B cell (primary cell): Measurements from ENCODE around the gene GRM8. TPM values are rescaled to one million over a fixed set of nuclear protein-coding genes. Genes with fewer than 3 reads are reported as not detected.

ENCODE experiments used
- ATAC-seq: fragments of 200-7000 bp; cut with Tn5 transposase; one replicate; pipeline ENCODE4 v1.10.0; 2021; ENCODE audit warnings: low read depth, mild to moderate bottlenecking, moderate number of reproducible peaks, moderate library complexity
- CTCF ChIA-PET: fragments of 350-600 bp; sonication (Branson Sonifier 250); formaldehyde crosslinking; loops from one replicate; lab custom pipeline; 2021; ENCODE audit warnings: antibody characterized with exemption, inconsistent platforms; lab: Charles Lee
- POLR2A ChIA-PET: fragments of 350-600 bp; sonication (Branson Sonifier 250); formaldehyde crosslinking; loops from one replicate; lab custom pipeline; 2021; ENCODE audit warnings: antibody characterized with exemption; lab: Charles Lee
- DNase-seq: peaks from one replicate; pipeline ENCODE4 v3.0.0; 2013
- H2AFZ ChIP-seq: 2 replicates; pipeline ENCODE4 v1.6.1; 2012; ENCODE audit warnings: mild to moderate bottlenecking, low read depth, low read length; ENCODE audit not compliant: insufficient read depth, poor library complexity, severe bottlenecking
- H3K27ac ChIP-seq, 2 donors: 1 replicate in 1 of 2; 2 replicates in 1 of 2; pipeline ENCODE4 v1.5.1; 2012 to 2013; ENCODE audit warnings: low read length in 2 of 2, mild to moderate bottlenecking in 2 of 2, moderate library complexity in 1 of 2
- H3K27me3 ChIP-seq, 4 experiments: fragments of 200-600 bp in 1 of 4; sonication (generic) in 1 of 4; replicated peaks in 1 of 4; 1 replicate in 2 of 4; 2 replicates in 2 of 4; pipeline versions ENCODE4 v1.6.1 to v1.7.0; 2013 to 2016; ENCODE audit warnings: low read length in 3 of 4, mild to moderate bottlenecking in 2 of 4, mixed read lengths in 1 of 4, moderate library complexity in 1 of 4; ENCODE audit not compliant: insufficient read depth in 4 of 4, control insufficient read depth in 3 of 4; ENCODE audit errors: control extremely low read depth in 1 of 4
- H3K36me3 ChIP-seq, 2 experiments: replicated peaks in 1 of 2; 1 replicate in 1 of 2; 2 replicates in 1 of 2; pipeline versions ENCODE4 v1.6.1 to v1.7.1; 2013; ENCODE audit warnings: low read length in 1 of 2; ENCODE audit not compliant: insufficient read depth in 2 of 2, control insufficient read depth in 1 of 2; ENCODE audit errors: control extremely low read depth in 1 of 2, extremely low read depth in 1 of 2
- H3K4me1 ChIP-seq, 2 donors: fragments of 200-600 bp in 1 of 2; sonication (generic) in 1 of 2; 1 replicate in 1 of 2; 2 replicates in 1 of 2; pipeline versions ENCODE4 v1.5.1 to v1.6.1; 2013 to 2017; ENCODE audit warnings: low read length in 2 of 2; ENCODE audit not compliant: control insufficient read depth in 2 of 2, insufficient read depth in 2 of 2
- H3K4me2 ChIP-seq: replicated peaks from 2 replicates; pipeline ENCODE3; 2012; ENCODE audit warnings: mild to moderate bottlenecking, low read depth, low read length; ENCODE audit not compliant: poor library complexity, severe bottlenecking
- H3K4me3 ChIP-seq, 5 experiments: fragments of 200-600 bp in 1 of 5; sonication (generic) in 1 of 5; 1 replicate in 3 of 5; 2 replicates in 2 of 5; pipeline versions ENCODE4 v1.5.1 to v1.7.0; 2011 to 2016; ENCODE audit warnings: low read length in 4 of 5, mild to moderate bottlenecking in 4 of 5, low read depth in 2 of 5, control low read depth in 1 of 5, moderate library complexity in 1 of 5; ENCODE audit not compliant: insufficient read depth in 1 of 5; ENCODE audit errors: control extremely low read depth in 1 of 5, extremely low read depth in 1 of 5
- H3K79me2 ChIP-seq: fragments of 200-600 bp; sonication (generic); one replicate; pipeline ENCODE4 v1.6.0; 2016; ENCODE audit warnings: low read length; ENCODE audit not compliant: control insufficient read depth, insufficient read depth
- H3K9ac ChIP-seq: fragments of 200-600 bp; sonication (generic); 2 replicates; pipeline ENCODE4 v1.6.1; 2017; ENCODE audit warnings: mild to moderate bottlenecking, low read length, moderate library complexity
- H3K9me3 ChIP-seq, 3 donors: one replicate each; pipeline versions ENCODE4 v1.6.1 to v1.7.1; 2013; ENCODE audit warnings: low read length in 2 of 3; ENCODE audit not compliant: control insufficient read depth in 2 of 3, insufficient read depth in 1 of 3; ENCODE audit errors: control extremely low read depth in 1 of 3
- H4K20me1 ChIP-seq: 2 replicates; pipeline ENCODE4 v1.6.0; 2012; ENCODE audit warnings: mild to moderate bottlenecking, low read length; ENCODE audit not compliant: insufficient read depth, control insufficient read depth, poor library complexity, severe bottlenecking
- H3K27ac Mint-ChIP-seq: one replicate; pipeline ENCODE4 v1.8.0; 2021; ENCODE audit warnings: mixed read lengths
- H3K27me3 Mint-ChIP-seq: one replicate; pipeline ENCODE4 v1.8.0; 2021; ENCODE audit warnings: mixed read lengths
- H3K4me1 Mint-ChIP-seq: one replicate; pipeline ENCODE4 v1.8.0; 2021; ENCODE audit warnings: mixed read lengths
- H3K4me3 Mint-ChIP-seq: one replicate; pipeline ENCODE4 v1.8.0; 2021; ENCODE audit warnings: mixed read lengths
- H3K9me3 Mint-ChIP-seq: one replicate; pipeline ENCODE4 v1.8.0; 2022; ENCODE audit warnings: mixed read lengths; ENCODE audit not compliant: insufficient read depth
- CTCF ChIP-seq: fragments of 200-600 bp; IDR thresholded peaks from one replicate; pipeline ENCODE4 v1.8.0; 2022; ENCODE audit warnings: antibody characterized with exemption, mild to moderate bottlenecking
- EZH2 ChIP-seq: IDR thresholded peaks from 2 replicates; pipeline ENCODE4 v1.6.1; 2012; ENCODE audit warnings: borderline replicate concordance, low read depth, mild to moderate bottlenecking, moderate library complexity, low read length; ENCODE audit not compliant: insufficient read depth, poor library complexity, severe bottlenecking
- WGBS: methylation state at CpG from one replicate; pipeline ENCODE4 v1.1.5; 2013; ENCODE audit warnings: missing lambda C conversion rate; ENCODE audit not compliant: insufficient coverage; 5-methylcytosine and 5-hydroxymethylcytosine counted together
- intact Hi-C: fragments of 100-400 bp; cut with micrococcal nuclease; formaldehyde crosslinking; loops from one replicate; pipeline ENCODE4 v1.10.0; 2022
- polyA plus RNA-seq: library from polyadenylated mRNA; depleted of rRNA; stranded (reverse); fragments of >200 nt; gene quantifications from 2 replicates; pipeline ENCODE4 v1.2.3, GENCODE V29; 2012
- total RNA-seq, 2 donors: library from RNA; stranded (reverse); fragments of 120-200 nt in 1 of 2; gene quantifications; 1 replicate in 1 of 2; 2 replicates in 1 of 2; pipeline versions ENCODE4 v1.2.3 to v1.2.4, GENCODE V29; 2013 to 2022

Gene GRM8
- total and polyA plus RNA-seq, 2 donors (not counting 1 experiment from before 2014, with no cell fraction given): not detected

- Mint-ChIP-seq H3K27me3 (no peaks in the 10 kb centered on the region), H3K4me1 (peaks cover 2% of the 10 kb centered on the region), H3K9me3 (no peaks in the 10 kb centered on the region), H3K27ac (no peak overlapping the region), H3K4me3 (no peak overlapping the region)
- CTCF ChIA-PET: no interaction called here
- H3K9ac ChIP-seq: no peak overlapping the region
- no peaks in the 10 kb centered on the region for H3K36me3 ChIP-seq
- no peak for TF ChIP-seq EZH2
- no peak for TF ChIP-seq CTCF
- no peaks in the 10 kb centered on the region for H3K27me3 ChIP-seq
- H3K9me3 ChIP-seq: no peaks in the 10 kb centered on the region
- no peak overlapping the region for H3K27ac ChIP-seq
- POLR2A ChIA-PET: no interaction called here
- intact Hi-C loops: no loop called here
- H3K4me1 ChIP-seq: no peaks in the 10 kb centered on the region
- DNase-seq: no peak
- no peak for ATAC-seq
- WGBS: 40% methylated on average over 2 of the region's 13 CpGs
- no peak overlapping the region for H3K4me3 ChIP-seq
- no peaks in the 10 kb centered on the region for H3K79me2 ChIP-seq
- no peak overlapping the region for H3K4me2 ChIP-seq
- no peaks in the 10 kb centered on the region for H4K20me1 ChIP-seq
- no peak overlapping the region for H2AFZ ChIP-seq
Observed at GRCh38 chr7:126760914-126761577, 491.7 kb downstream of the GRM8 start.

DNA sequence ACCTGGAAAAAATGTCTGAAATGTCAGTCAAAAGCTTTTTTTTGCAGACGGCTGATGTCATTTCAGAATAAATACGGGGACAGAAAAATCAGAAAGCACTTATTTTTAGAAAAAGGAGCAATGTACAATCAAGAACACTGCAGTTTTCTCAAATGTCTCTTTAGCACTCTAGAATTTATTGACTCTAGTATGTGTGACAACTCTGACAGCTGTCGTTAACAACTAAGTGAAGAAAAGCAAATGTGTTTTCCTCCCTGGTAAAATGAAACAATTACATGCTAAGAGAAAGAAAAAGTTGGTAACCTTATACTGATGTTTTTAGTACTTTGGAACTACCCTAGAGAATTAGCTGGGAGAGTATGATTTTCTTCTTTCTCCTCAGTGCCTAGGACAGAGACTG, 497.4 kb downstream of the GRM8 start:
- no peak overlapping the region for H3K4me3 ChIP-seq
- intact Hi-C loops: no loop called here
- no peak overlapping the region for H3K9ac ChIP-seq
- TF ChIP-seq CTCF (no peak), EZH2 (no peak)
- Mint-ChIP-seq H3K4me1 (no peaks in the 10 kb centered on the region), H3K27me3 (no peaks in the 10 kb centered on the region), H3K27ac (no peak overlapping the region), H3K4me3 (no peak overlapping the region), H3K9me3 (no peaks in the 10 kb centered on the region)
- ChIA-PET CTCF (no interaction called here), POLR2A (no interaction called here)
- no peaks in the 10 kb centered on the region for H3K9me3 ChIP-seq
- no peaks in the 10 kb centered on the region for H3K27me3 ChIP-seq
- WGBS: no CpG with 5 or more reads among the region's 3 CpGs
- no peak overlapping the region for H3K27ac ChIP-seq
- no peaks in the 10 kb centered on the region for H4K20me1 ChIP-seq
- DNase-seq (no peak), ATAC-seq (no peak)
- no peaks in the 10 kb centered on the region for H3K36me3 ChIP-seq
- H2AFZ ChIP-seq: no peak overlapping the region
- H3K4me2 ChIP-seq: no peak overlapping the region
- no peaks in the 10 kb centered on the region for H3K4me1 ChIP-seq
- H3K79me2 ChIP-seq: no peaks in the 10 kb centered on the region
